Uterus (tissue), 2 donors: ENCODE measurements around the gene CHPF.

Source experiments
- CTCF ChIP-seq, 4 experiments: fragments of 200-600 bp in 2 of 4; fragments of 450-650 bp in 2 of 4; sonication (generic) in 2 of 4; IDR thresholded peaks; one replicate each; pipeline ENCODE4 v1.5.1; 2016 to 2019; ENCODE audit warnings: antibody characterized with exemption in 4 of 4, mild to moderate bottlenecking in 2 of 4, moderate library complexity in 1 of 4
- POLR2A ChIP-seq, 2 donors: fragments of 450-650 bp; IDR thresholded peaks; one replicate each; pipeline ENCODE4 v1.6.1; 2016; ENCODE audit warnings: antibody characterized with exemption in 2 of 2, mild to moderate bottlenecking in 1 of 2, moderate library complexity in 1 of 2

- TF ChIP-seq CTCF (IDR thresholded peaks at IDR 0.05) = no peak
- no peak for TF ChIP-seq POLR2A (IDR thresholded peaks at IDR 0.05)
Observed at GRCh38 chr2:219566640-219567039, 23.0 kb upstream of the CHPF start.
